ENCODE data around the gene C1orf198.

DNA sequence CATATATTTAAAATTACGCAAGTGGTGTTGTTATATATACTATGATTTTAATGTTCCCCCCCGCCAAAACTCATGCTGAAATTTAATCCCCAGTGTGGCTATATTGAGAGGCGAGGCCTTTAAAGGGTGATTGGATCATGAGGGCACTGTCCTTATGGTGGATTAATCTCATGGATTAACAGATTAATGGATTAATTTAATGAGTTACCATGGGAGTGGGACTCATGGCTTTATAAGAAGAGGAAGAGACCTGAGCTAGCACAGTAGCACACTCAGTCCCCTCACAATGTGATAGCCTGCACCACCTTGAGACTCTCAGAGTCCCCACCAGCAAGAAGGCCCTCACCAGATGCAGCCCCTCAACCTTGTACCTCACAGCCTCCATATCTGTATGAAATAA, 34.8 kb downstream of the C1orf198 start:
- TF ChIP-seq EZH2 (IDR thresholded peaks at IDR 0.05; ENCODE audit: insufficient read depth, poor library complexity, severe bottlenecking) (no peak), EZH2phosphoT487 (IDR thresholded peaks at IDR 0.05; ENCODE audit: insufficient read depth, low read depth) (no peak)

Measured in GM23248 (cell line).